Keratinocyte (primary cell): ENCODE results near the gene MIS18BP1. TPM values are rescaled to one million over a fixed set of nuclear protein-coding genes. Genes with fewer than 3 reads are reported as not detected.

ENCODE experiments used
- DNase-seq: peaks from one replicate; pipeline ENCODE4 v3.0.0-alpha.2; 2011; ENCODE audit warnings: low read depth, missing footprints, low spot score
- FAIRE-seq: peaks from 2 replicates; lab custom pipeline; 2011; peaks lifted over from hg19 to GRCh38; lab: Jason Lieb, UNC
- H2AFZ ChIP-seq: 2 replicates; pipeline ENCODE4 v1.6.0; 2012; ENCODE audit warnings: low read length, control low read depth, inconsistent platforms; ENCODE audit not compliant: control insufficient read depth
- H3K27ac ChIP-seq: 2 replicates; pipeline ENCODE4 v1.5.1; 2011; ENCODE audit warnings: low read length; ENCODE audit not compliant: control insufficient read depth, insufficient read depth
- H3K27me3 ChIP-seq: 3 replicates; pipeline ENCODE4 v1.6.0; 2011; ENCODE audit warnings: low read length; ENCODE audit not compliant: control insufficient read depth, insufficient read depth; ENCODE audit errors: extremely low read depth
- H3K36me3 ChIP-seq, 2 experiments: 2 replicates in 1 of 2; 3 replicates in 1 of 2; pipeline ENCODE4 v1.5.1; 2011; ENCODE audit warnings: low read length in 2 of 2, mild to moderate bottlenecking in 1 of 2; ENCODE audit not compliant: control insufficient read depth in 2 of 2, insufficient read depth in 2 of 2; ENCODE audit errors: extremely low read depth in 1 of 2
- H3K4me1 ChIP-seq: 3 replicates; pipeline ENCODE4 v1.5.1; 2011; ENCODE audit warnings: low read length; ENCODE audit not compliant: control insufficient read depth, insufficient read depth; ENCODE audit errors: extremely low read depth
- H3K4me2 ChIP-seq: 3 replicates; pipeline ENCODE4 v1.6.0; 2011; ENCODE audit warnings: low read depth, low read length; ENCODE audit not compliant: control insufficient read depth, insufficient read depth; ENCODE audit errors: extremely low read depth
- H3K4me3 ChIP-seq, 3 experiments: fragments of 200-600 bp in 1 of 3; sonication (generic) in 1 of 3; 2 replicates in 2 of 3; 3 replicates in 1 of 3; pipeline ENCODE4 v1.5.1; 2011 to 2016; ENCODE audit warnings: low read length in 3 of 3, mild to moderate bottlenecking in 3 of 3, control low read depth in 2 of 3, inconsistent platforms in 1 of 3, low read depth in 1 of 3, mixed read lengths in 1 of 3, mixed run types in 1 of 3, moderate library complexity in 1 of 3; ENCODE audit not compliant: control insufficient read depth in 2 of 3, insufficient read depth in 2 of 3; ENCODE audit errors: extremely low read depth in 1 of 3
- H3K79me2 ChIP-seq: 2 replicates; pipeline ENCODE4 v1.6.0; 2012; ENCODE audit warnings: low read length; ENCODE audit not compliant: control insufficient read depth, insufficient read depth
- H3K9ac ChIP-seq: 3 replicates; pipeline ENCODE4 v1.6.0; 2011; ENCODE audit warnings: low read length; ENCODE audit not compliant: control insufficient read depth, insufficient read depth; ENCODE audit errors: extremely low read depth
- H3K9me1 ChIP-seq: 3 replicates; pipeline ENCODE4 v1.6.0; 2011; ENCODE audit warnings: low read length; ENCODE audit not compliant: control insufficient read depth, insufficient read depth; ENCODE audit errors: extremely low read depth
- H3K9me3 ChIP-seq: 2 replicates; pipeline ENCODE4 v1.5.1; 2012; ENCODE audit warnings: low read depth, low read length; ENCODE audit not compliant: control insufficient read depth
- H4K20me1 ChIP-seq: 3 replicates; pipeline ENCODE4 v1.6.0; 2011; ENCODE audit warnings: low read length; ENCODE audit not compliant: control insufficient read depth, insufficient read depth; ENCODE audit errors: extremely low read depth
- CTCF ChIP-seq, 3 experiments: IDR thresholded peaks in 1 of 3; conservative IDR thresholded peaks in 1 of 3; optimal IDR thresholded peaks in 1 of 3; 2 replicates in 2 of 3; 3 replicates in 1 of 3; pipeline versions ENCODE3 to v1.5.1; 2011; ENCODE audit warnings: low read length in 3 of 3, mild to moderate bottlenecking in 3 of 3, moderate library complexity in 2 of 3, control low read depth in 1 of 3, inconsistent platforms in 1 of 3; ENCODE audit not compliant: insufficient read depth in 2 of 3; ENCODE audit errors: extremely low read depth in 1 of 3
- EZH2 ChIP-seq: IDR thresholded peaks from one replicate; pipeline ENCODE4 v1.6.1; 2012; ENCODE audit warnings: inconsistent platforms, mild to moderate bottlenecking, low read length, moderate library complexity
- dilution Hi-C: fragments of 300-500 bp; cut with MboI; formaldehyde crosslinking; loops from one replicate; pipeline ENCODE4 v1.7.0; 2020; ENCODE audit warnings: low sequenced_read_pairs; ENCODE audit not compliant: extremely low pct_ligation_motif_present
- polyA plus RNA-seq, 5 experiments: library from polyadenylated mRNA; depleted of rRNA in 3 of 5; stranded (reverse) in 3 of 5; stranded (forward) in 1 of 5; unstranded in 1 of 5; fragments of >200 nt; gene quantifications; 1 replicate in 1 of 5; 2 replicates in 3 of 5; 3 replicates in 1 of 5; pipeline versions ENCODE4 v1.2.1 to v1.2.3, GENCODE V29; 2011 to 2012; ENCODE audit warnings: missing spikeins in 2 of 5, low read depth in 1 of 5, low replicate concordance in 1 of 5

MIS18BP1 gene
- polyA plus RNA-seq, 1 donor (not counting 4 experiments of a cell fraction or from before 2014, with no cell fraction given) = 20.2 TPM

DNA sequence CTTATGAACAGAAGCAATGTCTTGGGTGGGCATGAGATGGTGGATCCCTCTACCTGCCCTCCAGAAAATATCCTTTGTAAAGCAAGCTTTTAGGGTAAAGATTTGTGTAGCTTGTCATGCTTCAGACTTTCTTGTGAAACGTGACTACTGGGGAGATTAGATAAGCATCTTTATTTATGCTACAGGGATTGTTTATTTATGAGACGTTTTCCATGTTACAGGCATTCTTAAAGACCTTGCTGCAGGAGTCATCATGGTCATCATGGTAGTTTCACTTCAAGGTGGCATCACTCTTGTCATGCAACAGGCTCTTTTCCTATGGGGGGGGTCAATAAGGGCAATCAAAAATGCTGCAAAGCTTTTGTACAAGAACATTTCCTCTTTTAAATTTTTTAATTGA lies 8.2 kb upstream of the MIS18BP1 start:
- Histone ChIP-seq H3K9ac (no peak overlapping the region), H3K36me3 (no peaks in the 10 kb centered on the region), H3K27ac (no peak overlapping the region), H3K9me3 (no peaks in the 10 kb centered on the region), H3K27me3 (no peaks in the 10 kb centered on the region), H4K20me1 (no peaks in the 10 kb centered on the region), H3K9me1 (no peaks in the 10 kb centered on the region), H2AFZ (no peak overlapping the region), H3K4me3 (no peak overlapping the region), H3K79me2 (no peaks in the 10 kb centered on the region), H3K4me1 (no peaks in the 10 kb centered on the region), H3K4me2 (no peak overlapping the region)
- dilution Hi-C loops = no loop called here
- TF ChIP-seq EZH2 (no peak), CTCF (optimal IDR thresholded peaks at IDR 0.05 in 1 of 3, IDR thresholded peaks at IDR 0.05 in 1 of 3, conservative IDR thresholded peaks at IDR 0.05 in 1 of 3; ENCODE audit: extremely low read depth in 1 of 3, insufficient read depth in 2 of 3, low read length in 3 of 3) (no peak)
- DNase-seq (no peak), FAIRE-seq (no peak)

- H3K4me3 ChIP-seq = no peak overlapping the region
- TF ChIP-seq EZH2 (no peak), CTCF (optimal IDR thresholded peaks at IDR 0.05 in 1 of 3, IDR thresholded peaks at IDR 0.05 in 1 of 3, conservative IDR thresholded peaks at IDR 0.05 in 1 of 3; ENCODE audit: extremely low read depth in 1 of 3, insufficient read depth in 2 of 3, low read length in 3 of 3) (no peak)
- no peaks in the 10 kb centered on the region for H3K27me3 ChIP-seq
- no peak overlapping the region for H2AFZ ChIP-seq
- DNase-seq (no peak), FAIRE-seq (no peak)
- H3K4me2 ChIP-seq = no peak overlapping the region
- no peaks in the 10 kb centered on the region for H4K20me1 ChIP-seq
- H3K36me3 ChIP-seq = no peaks in the 10 kb centered on the region
- no peak overlapping the region for H3K9ac ChIP-seq
- H3K9me3 ChIP-seq = no peaks in the 10 kb centered on the region
- H3K9me1 ChIP-seq = no peaks in the 10 kb centered on the region
- H3K4me1 ChIP-seq = peaks cover 5% of the 10 kb centered on the region
- dilution Hi-C loops = no loop called here
- H3K79me2 ChIP-seq = no peaks in the 10 kb centered on the region
- no peak overlapping the region for H3K27ac ChIP-seq
These were observed 5.8 kb upstream of the MIS18BP1 start for GRCh38 chr14:45258805-45259204.
